GM12801 (cell line): ENCODE data around the gene ZNF507.

Source experiments
- CTCF ChIP-seq: IDR thresholded peaks from one replicate; pipeline ENCODE4 v1.5.1; 2011; ENCODE audit warnings: control low read depth; ENCODE audit not compliant: insufficient read length; ENCODE audit errors: extremely low read depth

ZNF507 gene

GRCh38 chr19:32311371-32311770, 34.0 kb upstream of the ZNF507 start:
- no peak for TF ChIP-seq CTCF

GRCh38 chr19:32313569-32314265, 31.7 kb upstream of the ZNF507 start:
- no peak for TF ChIP-seq CTCF

- no peak for TF ChIP-seq CTCF
Measured at GRCh38 chr19:32316034-32316433, 29.4 kb upstream of the ZNF507 start.

- no peak for TF ChIP-seq CTCF
Measured at GRCh38 chr19:32317086-32317485, 28.3 kb upstream of the ZNF507 start.

GRCh38 chr19:32318884-32319520, 26.4 kb upstream of the ZNF507 start:
- no peak for TF ChIP-seq CTCF

GRCh38 chr19:32322541-32322940, 22.9 kb upstream of the ZNF507 start:
- no peak for TF ChIP-seq CTCF

GRCh38 chr19:32324631-32325285, 20.7 kb upstream of the ZNF507 start:
- no peak for TF ChIP-seq CTCF
